RPMI7951 (cell line): Measurements from ENCODE around the gene ADH1B. TPM values are rescaled to one million over a fixed set of nuclear protein-coding genes. Genes with fewer than 3 reads are reported as not detected.

Experiments
- total RNA-seq: library from RNA; depleted of rRNA; stranded (reverse); fragments of >200 nt; shearing (Covaris generic); gene quantifications from 2 replicates; pipeline ENCODE4 v1.2.3, GENCODE V29; 2014; rRNA removed

ADH1B gene
- total RNA-seq, 1 experiment from 2014 or later = not detected

Other genes with a start within 250 kb of the ADH1B start
- gene ADH5, start 232.6 kb downstream of the ADH1B start, total RNA-seq = 142 and 165 TPM in 2 replicates
- gene ADH4, start 177.1 kb downstream of the ADH1B start, total RNA-seq = not detected in 2 replicates
- gene ADH6, start 102.2 kb downstream of the ADH1B start, total RNA-seq = not detected in 2 replicates
- gene ADH1A, start 30.4 kb downstream of the ADH1B start, total RNA-seq = not detected in 2 replicates
- gene ADH1C, start 31.3 kb upstream of the ADH1B start, total RNA-seq = 0.29 and 0.48 TPM in 2 replicates
- not detected in 2 replicates for gene ADH7, start 113.9 kb upstream of the ADH1B start, total RNA-seq
- not detected in 2 replicates for gene C4orf17, start 189.6 kb upstream of the ADH1B start, total RNA-seq
- gene TRMT10A, start 242.6 kb upstream of the ADH1B start, total RNA-seq = 9.7 and 10.8 TPM in 2 replicates